Mucosa of rectum (tissue), 2 donors: ENCODE results near the gene PGP.
A peak's percentile ranks its signal among the peaks of the same experiment; 100 is the strongest.

Experiments
- H3K27ac ChIP-seq, 2 donors: one replicate each; pipeline ENCODE4 v1.7.0; 2013; ENCODE audit warnings: inconsistent platforms in 2 of 2, low read depth in 2 of 2, low read length in 2 of 2
- H3K27me3 ChIP-seq, 2 donors: one replicate each; pipeline ENCODE4 v1.7.0; 2013; ENCODE audit warnings: low read length in 2 of 2; ENCODE audit not compliant: control insufficient read depth in 2 of 2, insufficient read depth in 2 of 2
- H3K36me3 ChIP-seq, 2 donors: one replicate each; pipeline ENCODE4 v1.7.0; 2013; ENCODE audit warnings: low read length in 2 of 2; ENCODE audit not compliant: control insufficient read depth in 2 of 2, insufficient read depth in 2 of 2
- H3K4me1 ChIP-seq, 2 donors: one replicate each; pipeline ENCODE4 v1.7.0; 2013; ENCODE audit warnings: low read length in 2 of 2, mild to moderate bottlenecking in 1 of 2; ENCODE audit not compliant: control insufficient read depth in 2 of 2, insufficient read depth in 2 of 2
- H3K4me3 ChIP-seq, 2 donors: one replicate each; pipeline ENCODE4 v1.7.0; 2013; ENCODE audit warnings: low read length in 2 of 2
- H3K9ac ChIP-seq, 2 donors: one replicate each; pipeline ENCODE4 v1.7.0; 2013; ENCODE audit warnings: low read length in 2 of 2, low read depth in 1 of 2, mild to moderate bottlenecking in 1 of 2
- H3K9me3 ChIP-seq, 2 donors: one replicate each; pipeline ENCODE4 v1.7.0; 2013; ENCODE audit warnings: low read length in 2 of 2; ENCODE audit not compliant: control insufficient read depth in 2 of 2
- donor health status: healthy.
- donor health status: Normal muscosa, but diverticular disease.

Gene PGP

DNA sequence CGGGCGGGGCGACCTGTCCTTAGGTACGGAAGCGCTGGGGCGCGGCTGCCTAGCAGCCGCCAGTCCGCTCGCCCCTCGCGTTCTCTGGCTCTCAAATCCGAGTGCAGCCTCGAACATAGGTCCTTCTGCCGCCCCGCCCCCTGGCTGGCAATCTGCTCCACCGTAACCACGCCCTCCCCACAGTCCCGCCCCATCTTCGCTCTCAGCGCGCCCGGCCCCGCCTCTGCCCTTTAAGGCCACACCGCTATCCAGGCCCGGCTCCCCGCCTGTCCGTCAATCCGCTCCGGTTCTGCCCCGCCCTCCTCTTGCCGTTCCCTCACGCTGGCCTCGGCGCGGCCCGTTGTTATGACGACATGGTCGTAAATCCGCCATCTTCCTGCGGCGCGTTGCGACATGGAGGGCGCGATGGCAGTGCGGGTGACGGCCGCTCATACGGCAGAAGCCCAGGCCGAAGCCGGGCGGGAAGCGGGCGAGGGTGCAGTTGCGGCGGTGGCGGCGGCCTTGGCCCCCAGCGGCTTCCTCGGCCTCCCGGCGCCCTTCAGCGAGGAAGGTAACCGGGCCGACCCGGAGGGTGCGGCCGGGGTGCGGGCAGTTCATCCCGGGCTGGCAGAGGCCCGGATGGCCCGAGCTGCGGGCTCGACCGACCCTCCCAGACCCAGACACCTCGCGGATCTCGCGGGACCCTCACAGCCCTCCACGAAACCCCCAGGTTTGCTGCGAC, 8.7 kb upstream of the PGP start, which contains the start of gene E4F1:
TSS of gene E4F1 (plus strand) at position 371 of the 721 bp plus-strand sequence. CDS start at position 394, 23 bp downstream.
- Histone ChIP-seq H3K4me1 (peaks cover 14 to 15% of the 10 kb centered on the region in 2 donors), H3K36me3 (peaks cover 0 to 4% of the 10 kb centered on the region in 2 donors), H3K9me3 (no peaks in the 10 kb centered on the region), H3K4me3 (peak within 1 kb of the TSS; percentile 77 to 85), H3K27me3 (no peaks in the 10 kb centered on the region), H3K9ac (peak within 1 kb of the TSS; percentile 79 to 93), H3K27ac (peak within 1 kb of the TSS; percentile 88 to 90)

DNA sequence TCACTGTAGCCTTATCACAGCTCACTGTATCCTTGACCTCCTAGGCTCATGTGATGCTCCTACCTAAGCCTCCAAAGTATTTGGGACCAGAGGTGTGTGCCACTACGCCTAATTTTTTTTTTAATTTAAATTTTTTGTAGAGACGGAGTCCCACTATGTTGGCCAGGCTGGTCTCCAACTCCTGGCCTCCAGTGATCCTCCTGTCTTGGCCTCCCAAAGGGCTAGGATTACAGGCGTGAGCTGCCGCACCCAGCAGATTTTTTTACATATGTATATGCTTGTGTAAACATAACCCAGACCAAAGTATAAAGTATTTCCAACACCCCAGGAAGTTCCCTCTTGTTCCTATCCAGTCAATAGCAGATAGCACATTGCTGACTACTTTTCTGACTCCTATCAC, 1.7 kb upstream of the PGP start:
- H3K9ac ChIP-seq, result no peak overlapping the region
- no peak overlapping the region for H3K4me3 ChIP-seq
- peaks cover 18 to 22% of the 10 kb centered on the region in 2 donors for H3K4me1 ChIP-seq
- H3K27me3 ChIP-seq, result no peaks in the 10 kb centered on the region
- no peak overlapping the region for H3K27ac ChIP-seq
- H3K36me3 ChIP-seq, result peaks cover 0 to 2% of the 10 kb centered on the region in 2 donors
- no peaks in the 10 kb centered on the region for H3K9me3 ChIP-seq

- Histone ChIP-seq H3K36me3 (peaks cover 4 to 5% of the 10 kb centered on the region in 2 donors), H3K4me3 (peak overlapping the region; percentile 79 to 86), H3K9ac (peak overlapping the region; percentile 79 to 85), H3K4me1 (peaks cover 18 to 22% of the 10 kb centered on the region in 2 donors), H3K27ac (peak overlapping the region; percentile 78 to 85), H3K9me3 (no peaks in the 10 kb centered on the region), H3K27me3 (no peaks in the 10 kb centered on the region)
Observed at GRCh38 chr16:2213817-2214718, 572 bp downstream of the PGP start.

DNA sequence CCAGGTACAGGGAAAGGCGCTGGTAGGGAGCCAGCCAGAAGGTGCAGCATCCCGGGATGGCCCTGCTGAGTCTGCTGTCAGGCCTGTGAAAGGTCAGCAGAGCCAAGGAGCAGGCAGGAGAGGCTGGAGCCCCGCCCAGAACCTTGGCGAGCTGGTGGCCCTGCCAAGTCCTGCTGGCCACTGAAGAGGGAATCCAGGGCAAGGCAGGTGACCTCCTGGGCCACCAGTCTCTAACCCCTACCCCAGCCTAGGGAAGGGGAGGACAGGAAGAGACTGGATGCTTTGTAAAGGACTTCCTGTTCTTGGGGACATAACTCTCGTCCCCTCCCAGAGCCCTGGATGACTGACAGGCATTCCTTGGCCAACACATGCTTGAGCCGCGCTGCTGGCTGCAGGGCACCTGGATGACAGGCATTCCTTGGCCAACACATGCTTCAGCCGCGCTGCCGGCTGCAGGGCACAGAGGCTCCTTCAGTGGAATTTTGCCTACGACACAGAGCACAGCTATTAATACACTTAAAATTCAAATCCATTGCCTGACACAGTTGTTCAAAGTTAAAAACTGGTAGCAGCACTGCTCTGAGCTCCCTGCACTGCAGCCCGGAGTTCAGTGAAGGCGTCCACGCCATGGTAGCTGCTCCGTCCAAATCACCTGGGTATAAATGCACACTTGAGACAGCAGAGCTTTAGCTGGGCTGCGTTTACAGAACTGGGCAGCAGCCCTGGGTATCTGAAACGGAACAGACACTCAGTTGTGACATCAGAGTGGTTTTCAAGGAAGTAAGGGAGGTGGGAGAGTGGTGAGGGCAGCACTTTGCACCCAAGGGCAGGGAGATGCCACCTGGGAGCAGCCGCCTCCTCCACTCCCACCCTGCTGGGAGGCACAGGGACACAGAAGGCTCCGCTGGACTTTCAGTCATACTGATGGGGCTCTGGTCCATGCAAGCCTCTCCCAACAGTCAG, 2.0 kb downstream of the PGP start:
- H3K27ac ChIP-seq, result no peak overlapping the region
- peak overlapping the region in 1 of 2 donors; percentile 72 for H3K9ac ChIP-seq

DNA sequence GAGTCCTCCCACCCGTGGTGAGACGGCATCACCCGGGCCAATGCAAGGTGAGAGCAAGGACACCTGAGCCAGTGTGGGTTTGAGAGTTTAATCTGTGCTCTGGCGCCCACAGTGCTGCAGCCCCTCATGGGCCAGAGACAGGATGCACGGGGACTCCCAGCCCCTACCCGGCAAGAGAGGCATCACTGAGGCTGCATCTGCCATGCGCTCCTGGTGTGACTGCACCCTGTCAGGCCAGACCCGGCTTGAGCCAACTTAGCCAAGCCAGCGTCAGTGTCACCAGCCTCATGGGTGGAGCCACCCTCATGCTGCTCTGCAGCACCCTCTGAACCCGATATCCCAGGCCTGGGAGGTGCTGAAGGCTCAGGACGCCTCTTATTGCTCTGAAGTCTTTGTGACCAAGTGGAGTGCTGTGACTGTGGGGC, 2.7 kb downstream of the PGP start:
- H3K4me3 ChIP-seq, result no peak overlapping the region
- H3K9me3 ChIP-seq, result no peaks in the 10 kb centered on the region
- no peaks in the 10 kb centered on the region for H3K27me3 ChIP-seq
- H3K4me1 ChIP-seq, result peaks cover 18 to 22% of the 10 kb centered on the region in 2 donors
- peaks cover 11 to 19% of the 10 kb centered on the region in 2 donors for H3K36me3 ChIP-seq
- H3K9ac ChIP-seq, result no peak overlapping the region
- H3K27ac ChIP-seq, result no peak overlapping the region

More for the DNA sequence above, 2.0 kb downstream of the PGP start:
- H3K4me3 ChIP-seq, result peak overlapping the region in 1 of 2 donors; percentile 79
- H3K36me3 ChIP-seq, result peaks cover 11 to 12% of the 10 kb centered on the region in 2 donors
- no peaks in the 10 kb centered on the region for H3K9me3 ChIP-seq
- no peaks in the 10 kb centered on the region for H3K27me3 ChIP-seq
- peaks cover 18 to 22% of the 10 kb centered on the region in 2 donors for H3K4me1 ChIP-seq

- Histone ChIP-seq H3K9ac (no peak within 1 kb of the TSS), H3K4me1 (peaks cover 25 to 31% of the 10 kb centered on the region in 2 donors), H3K27me3 (no peaks in the 10 kb centered on the region), H3K36me3 (peaks cover 11 to 19% of the 10 kb centered on the region in 2 donors), H3K9me3 (no peaks in the 10 kb centered on the region), H3K4me3 (no peak within 1 kb of the TSS), H3K27ac (no peak within 1 kb of the TSS)
Observed at GRCh38 chr16:2210386-2211365, 4.0 kb downstream of the PGP start, which contains the start of gene BRICD5. Gene BRICD5, minus strand, starts transcription at chr16:2210863. Its CDS starts 30 bp downstream, at chr16:2210833.

- H3K27ac ChIP-seq, result no peak overlapping the region
- no peaks in the 10 kb centered on the region for H3K9me3 ChIP-seq
- peaks cover 26 to 29% of the 10 kb centered on the region in 2 donors for H3K4me1 ChIP-seq
- H3K36me3 ChIP-seq, result peaks cover 11 to 19% of the 10 kb centered on the region in 2 donors
- H3K4me3 ChIP-seq, result no peak overlapping the region
- H3K9ac ChIP-seq, result no peak overlapping the region
- H3K27me3 ChIP-seq, result no peaks in the 10 kb centered on the region
Observed at GRCh38 chr16:2210009-2210332, 4.7 kb downstream of the PGP start.

DNA sequence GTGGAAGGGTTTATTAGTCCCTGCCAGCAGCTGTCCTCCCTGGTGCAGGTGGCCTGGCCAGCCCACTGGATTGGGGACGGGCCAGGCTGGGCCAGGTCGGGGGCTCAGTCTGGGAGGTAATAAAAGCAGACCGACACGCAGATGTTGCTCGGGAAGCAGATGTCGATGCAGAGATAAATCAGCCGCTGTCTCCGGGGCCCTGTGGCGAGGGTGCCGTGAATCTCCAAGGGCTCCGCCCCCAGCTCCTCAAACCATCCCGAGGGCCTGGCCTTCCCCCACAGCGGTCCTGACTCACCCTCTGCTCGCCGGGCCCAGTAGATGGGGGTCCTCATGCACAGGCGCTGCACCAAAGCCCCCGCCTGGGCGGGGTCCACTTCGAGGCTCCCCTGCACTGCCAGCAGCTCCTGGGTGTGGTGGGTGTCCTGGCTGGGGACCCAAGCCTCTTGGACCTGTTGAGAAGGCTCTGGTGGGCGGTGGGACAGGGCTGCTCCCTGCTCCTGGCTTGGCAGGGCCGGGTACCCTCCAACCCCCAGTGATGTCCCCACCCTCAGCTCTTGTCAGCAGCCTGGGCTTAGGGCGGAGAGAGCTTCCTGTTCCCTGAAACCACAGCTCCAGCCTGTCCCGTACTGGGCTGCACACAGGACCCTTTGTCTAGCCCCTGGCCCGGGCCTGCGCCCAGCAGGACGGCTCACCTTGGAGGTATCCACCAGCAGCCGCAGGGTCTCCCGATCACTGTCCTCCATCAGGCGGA, 5.2 kb downstream of the PGP start:
- Histone ChIP-seq H3K4me3 (no peak overlapping the region), H3K27me3 (no peaks in the 10 kb centered on the region), H3K9ac (no peak overlapping the region), H3K36me3 (peaks cover 11 to 19% of the 10 kb centered on the region in 2 donors), H3K27ac (no peak overlapping the region), H3K4me1 (peaks cover 31 to 32% of the 10 kb centered on the region in 2 donors), H3K9me3 (no peaks in the 10 kb centered on the region)
